Left cardiac atrium (tissue), 4 donors: ENCODE measurements around the gene FBRS. TPM values are rescaled to one million over a fixed set of nuclear protein-coding genes. Genes with fewer than 3 reads are reported as not detected.
"Not testable (repeated sequence)": the region's sequence is repeated elsewhere in the genome, so short reads cannot be mapped to it uniquely, and the experiment has no call there.

Experiments used
- ATAC-seq, 2 donors: fragments of 200-7000 bp; cut with Tn5 transposase; one replicate each; pipeline ENCODE4 v1.9.1; 2020; ENCODE audit warnings: mild to moderate bottlenecking in 2 of 2, moderate library complexity in 2 of 2
- DNase-seq: peaks from one replicate; pipeline ENCODE4 v3.0.0-alpha.2; 2020
- intact Hi-C, 2 donors: fragments of 100-400 bp; cut with DNase I; formaldehyde crosslinking; loops; one replicate each; pipeline versions ENCODE4 v1.14.1 to v1.15.1; 2022 to 2023
- total RNA-seq, 2 donors: library from RNA; stranded (reverse); fragmentation: NEBNext Ultra II Directional; extraction: Animal tissue kit (Norgen Biotek cat#: 25700); gene quantifications; one replicate each; pipeline ENCODE4 v1.2.1, GENCODE V29; 2021
- donor health status: DM: no; HTN: yes; CAD: no.
- donor health status: DM: no; HTN: yes; CAD: no; lungs with severe emphysema.
- donor health status: DM: yes; HTN: yes; CAD: no.
- donor health status: Dilated cardiomyopathy.

The FBRS gene
- total RNA-seq, 2 donors from 2014 or later: 29.5 to 37.2 TPM

DNA sequence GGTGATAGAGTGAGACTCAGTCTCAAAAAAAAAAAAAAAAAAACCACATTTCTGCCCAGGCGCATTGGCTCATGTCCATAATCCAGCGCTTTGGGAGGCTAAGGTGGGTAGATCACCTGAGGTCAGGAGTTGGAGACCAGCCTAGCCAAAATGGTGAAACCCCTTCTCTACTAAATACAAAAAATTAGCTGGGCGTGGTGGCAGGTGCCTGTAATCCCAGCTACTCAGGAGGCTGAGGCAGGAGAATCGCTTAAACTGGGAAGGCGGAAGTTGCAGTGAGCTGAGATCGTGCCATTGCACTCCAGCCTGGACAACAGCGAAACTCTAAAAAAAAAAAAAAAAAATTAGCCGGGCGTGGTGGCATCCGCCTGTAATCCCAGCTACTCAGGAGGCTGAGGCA lies 21.1 kb upstream of the FBRS start:
- DNase-seq, ATAC-seq: not testable (repeated sequence)
- intact Hi-C loops: loop anchor here in 1 of 2 donors (10.0 kb wide), 1 partner anchor 52 kb away; the partner anchor contains the start of gene ZNF785

- no peak for DNase-seq
- intact Hi-C loops: loop anchor here in 1 of 2 donors (10.0 kb wide), 1 partner anchor 53 kb away; the partner anchor contains the start of gene ZNF785
- ATAC-seq: no peak
Observed at GRCh38 chr16:30637944-30638343, 20.3 kb upstream of the FBRS start.

- intact Hi-C loops: no loop called here
- DNase-seq (no peak), ATAC-seq (peak in 1 of 2 donors; percentile 38)
Observed at GRCh38 chr16:30641378-30641982, 16.8 kb upstream of the FBRS start.

GRCh38 chr16:30644334-30644830 lies 13.8 kb upstream of the FBRS start:
- intact Hi-C loops: no loop called here
- no peak for DNase-seq
- no peak for ATAC-seq

GRCh38 chr16:30645727-30646126 lies 12.5 kb upstream of the FBRS start:
- intact Hi-C loops: no loop called here
- no peak for ATAC-seq
- DNase-seq: no peak

DNA sequence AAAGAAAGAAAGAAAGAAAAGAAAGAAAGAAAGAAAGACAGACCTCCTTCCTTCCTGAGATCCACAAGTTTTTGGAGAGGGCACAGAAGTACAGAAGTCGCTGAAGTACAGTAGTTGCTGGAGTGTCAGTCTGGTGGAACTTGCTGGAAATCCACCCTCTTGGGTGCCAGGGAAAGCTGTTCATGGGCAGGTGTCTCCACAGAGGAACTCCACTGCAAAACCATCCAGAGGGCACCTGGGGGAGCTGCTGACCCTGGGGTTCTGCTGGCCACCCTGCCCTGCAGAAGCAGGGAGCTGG lies 11.0 kb upstream of the FBRS start:
- intact Hi-C loops: no loop called here
- DNase-seq (no peak), ATAC-seq (no peak)

- intact Hi-C loops: loop anchor here in 1 of 2 donors (10.0 kb wide), 1 partner anchor 555 kb away; the partner anchor contains the start of genes TBX6 and YPEL3
- DNase-seq (peak; percentile 52), ATAC-seq (no peak)
Observed at GRCh38 chr16:30649725-30650368, 8.4 kb upstream of the FBRS start.

DNA sequence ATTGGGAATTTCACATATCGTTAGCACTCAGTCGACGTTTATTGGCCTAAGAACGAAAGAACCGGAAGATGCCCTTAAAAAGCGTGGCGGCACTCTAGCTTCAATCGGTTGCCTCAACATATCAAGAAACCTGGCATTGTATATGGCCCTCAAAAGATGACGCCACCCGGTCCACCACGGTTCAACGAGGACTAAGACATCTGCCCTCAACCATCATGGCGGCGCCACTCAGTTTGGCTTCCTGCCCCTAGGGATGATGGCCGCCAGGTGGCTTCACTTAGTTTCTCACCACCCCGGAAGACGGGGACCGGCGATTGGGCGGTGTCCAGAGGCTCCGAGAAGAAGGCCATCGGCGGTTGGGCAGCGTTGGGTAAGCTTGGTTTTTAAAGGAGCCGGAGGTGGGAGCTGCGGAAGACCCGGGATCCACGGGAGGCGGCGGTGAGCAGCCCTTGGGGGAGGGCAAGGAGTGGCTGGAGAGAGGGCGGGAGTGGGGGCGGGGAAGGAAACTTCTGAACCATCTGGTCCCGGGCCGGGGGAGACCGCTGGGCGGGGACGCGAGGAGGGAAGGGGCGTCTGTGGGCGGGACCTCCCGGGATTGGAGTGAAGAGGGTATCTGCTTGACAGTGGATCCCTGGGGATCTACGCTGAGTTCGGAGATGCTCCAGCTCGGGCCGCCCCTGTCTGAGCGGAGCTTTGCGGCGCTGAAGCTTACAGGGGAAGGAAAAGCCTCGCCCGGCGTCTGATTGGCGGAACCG lies 7.7 kb upstream of the FBRS start, which contains the start of gene PRR14:
PRR14 (plus strand) TSS at position 592 of the 755 bp plus-strand sequence. CDS start 686 bp downstream, outside the sequence.
- intact Hi-C loops: loop anchor here in 1 of 2 donors (10.0 kb wide), 1 partner anchor 556 kb away; the partner anchor contains the start of genes TBX6 and YPEL3
- DNase-seq (peak; percentile 100), ATAC-seq (peak; percentile 93 to 94)

DNA sequence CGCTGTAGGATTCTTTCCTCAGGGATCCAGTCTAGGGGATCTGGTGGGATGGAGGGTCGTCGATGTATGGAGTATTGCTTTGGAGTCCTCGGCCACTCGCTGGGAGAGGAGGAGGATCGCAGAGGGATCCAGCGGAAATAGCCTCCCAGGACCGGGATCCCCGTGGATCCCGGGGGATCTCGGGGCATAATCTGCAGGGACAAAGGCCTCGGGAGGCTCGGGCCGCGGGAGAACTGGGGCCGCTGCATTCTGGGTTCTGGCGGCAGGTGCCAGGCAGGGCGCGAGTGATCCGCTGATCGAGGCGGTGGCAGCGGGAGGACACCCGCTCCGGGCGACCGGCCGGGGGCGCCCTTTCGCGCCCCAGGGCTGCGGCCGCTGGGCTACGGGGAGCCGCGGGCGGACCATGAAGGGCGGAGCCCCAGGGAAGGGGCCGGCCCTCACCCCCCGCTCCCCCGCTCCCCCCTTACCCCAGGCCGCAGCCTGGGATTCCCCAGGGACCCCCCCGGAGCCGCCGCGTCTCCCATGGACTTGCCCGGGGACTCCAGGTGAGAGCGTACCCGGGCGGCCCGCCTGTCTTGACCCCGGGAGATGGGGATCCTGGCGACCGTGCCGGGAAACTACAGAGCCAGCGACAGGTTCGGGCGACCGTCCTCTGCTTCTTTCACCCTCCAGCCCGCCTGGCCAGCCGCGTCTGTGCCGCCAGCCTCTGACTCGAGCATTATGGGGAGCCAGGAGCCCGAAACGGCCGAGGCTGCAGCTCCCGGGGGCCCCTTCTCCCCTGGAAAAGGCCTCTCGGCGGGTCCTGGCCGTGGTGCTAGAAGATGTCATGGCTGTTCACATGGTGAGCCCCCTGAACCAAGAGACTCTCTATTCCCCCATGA lies 6.9 kb upstream of the FBRS start:
- ATAC-seq (peak; percentile 71 to 80), DNase-seq (peak; percentile 76)
- intact Hi-C loops: loop anchor here in 1 of 2 donors (10.0 kb wide), 1 partner anchor 557 kb away; the partner anchor contains the start of genes TBX6 and YPEL3

GRCh38 chr16:30652005-30652296 lies 6.3 kb upstream of the FBRS start:
- intact Hi-C loops: loop anchor here in 1 of 2 donors (10.0 kb wide), 1 partner anchor 557 kb away; the partner anchor contains the start of genes TBX6 and YPEL3
- ATAC-seq: no peak
- no peak for DNase-seq

DNA sequence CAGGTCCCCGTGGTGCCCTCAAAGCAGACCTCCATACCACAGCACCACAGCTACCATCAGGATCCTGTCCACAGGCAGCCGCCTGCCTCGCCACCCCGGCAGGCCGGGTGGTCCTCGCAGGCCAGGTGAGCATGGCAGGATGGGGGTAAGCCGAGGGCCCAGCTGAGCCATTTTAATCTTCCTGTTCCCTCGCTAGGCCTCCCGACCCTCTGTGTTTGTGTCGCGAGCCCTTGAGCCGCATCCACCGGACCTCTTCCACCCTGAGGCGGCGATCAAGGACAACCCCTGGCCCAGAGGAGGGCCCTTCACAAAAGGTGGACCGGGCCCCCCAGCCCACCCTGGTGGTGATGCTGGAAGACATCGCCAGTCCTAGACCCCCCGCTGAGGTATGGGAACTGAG lies 5.5 kb upstream of the FBRS start:
- ATAC-seq: no peak
- no peak for DNase-seq
- intact Hi-C loops: loop anchor here in 1 of 2 donors (10.0 kb wide), 1 partner anchor 558 kb away; the partner anchor contains the start of genes TBX6 and YPEL3

GRCh38 chr16:30654856-30655255 lies 3.4 kb upstream of the FBRS start:
- intact Hi-C loops: loop anchor here in 1 of 2 donors (10.0 kb wide), 1 partner anchor 560 kb away; the partner anchor contains the start of genes TBX6 and YPEL3
- no peak for ATAC-seq
- no peak for DNase-seq

DNA sequence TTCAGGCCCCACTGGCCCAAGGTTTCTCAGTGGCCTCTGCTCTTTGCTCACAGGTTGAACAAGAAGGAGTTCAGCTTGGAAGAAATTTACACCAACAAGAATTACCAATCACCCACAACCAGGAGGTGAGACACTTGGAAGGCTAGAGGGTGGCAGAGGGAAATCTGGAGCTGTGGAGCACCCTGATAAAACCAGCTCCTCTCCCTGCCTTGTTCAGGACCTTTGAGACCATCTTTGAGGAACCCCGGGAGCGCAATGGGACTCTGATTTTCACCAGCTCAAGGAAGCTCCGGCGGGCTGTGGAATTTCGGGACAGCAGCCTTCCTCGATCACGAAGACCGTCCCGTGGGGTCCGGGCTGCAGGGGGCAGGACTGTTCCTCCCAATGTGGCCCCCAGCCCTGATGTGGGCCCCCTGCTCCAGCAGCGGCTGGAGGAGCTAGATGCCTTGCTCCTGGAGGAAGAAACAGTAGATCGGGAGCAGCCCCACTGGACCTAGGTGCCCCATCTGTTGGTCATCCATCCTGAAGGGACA lies 2.4 kb upstream of the FBRS start:
- intact Hi-C loops: loop anchor here in 1 of 2 donors (10.0 kb wide), 1 partner anchor 561 kb away; the partner anchor contains the start of genes TBX6 and YPEL3
- ATAC-seq (no peak), DNase-seq (no peak)

DNA sequence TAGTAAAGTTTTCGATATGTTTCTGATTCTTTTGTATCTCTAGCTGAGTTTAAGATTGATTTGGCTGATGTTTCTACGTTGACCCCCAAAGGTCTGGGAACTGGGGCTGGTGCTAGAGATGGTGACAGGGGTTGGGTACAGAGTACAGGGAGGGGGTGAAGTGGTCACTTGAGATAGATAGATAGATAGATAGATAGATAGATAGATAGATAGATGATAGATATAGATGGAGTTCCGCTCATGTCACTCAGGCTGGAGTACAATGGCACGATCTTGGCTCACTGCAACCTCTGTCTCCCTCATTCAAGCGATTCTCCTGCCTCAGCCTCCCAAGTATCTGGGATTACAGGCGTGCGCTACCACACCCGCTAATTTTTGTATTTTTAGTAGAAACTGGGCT lies 1.8 kb upstream of the FBRS start:
- DNase-seq (no peak), ATAC-seq (no peak)
- intact Hi-C loops: loop anchor here in 1 of 2 donors (10.0 kb wide), 1 partner anchor 562 kb away; the partner anchor contains the start of genes TBX6 and YPEL3

- DNase-seq (no peak), ATAC-seq (no peak)
- intact Hi-C loops: loop anchor here in 1 of 2 donors (10.0 kb wide), 1 partner anchor 562 kb away; the partner anchor contains the start of genes TBX6 and YPEL3
Observed at GRCh38 chr16:30656974-30657865, 1.0 kb upstream of the FBRS start.

GRCh38 chr16:30658731-30659506 lies 688 bp downstream of the FBRS start:
- ATAC-seq (peak; percentile 21 to 31), DNase-seq (peak; percentile 86)
- intact Hi-C loops: loop anchor here in 1 of 2 donors (10.0 kb wide), 1 partner anchor 564 kb away; the partner anchor contains the start of genes TBX6 and YPEL3
